H1 (cell line): ENCODE results near the gene TRPM1. TPM values are rescaled to one million over a fixed set of nuclear protein-coding genes. Genes with fewer than 3 reads are reported as not detected.
A peak's percentile ranks its signal among the peaks of the same experiment; 100 is the strongest.

Experiments used
- CTCF ChIA-PET: fragments of 300-600 bp; sonication (Branson Sonifier 250); formaldehyde crosslinking; loops from one replicate; lab custom pipeline; 2021; ENCODE audit not compliant: partially characterized antibody; lab: Charles Lee
- POLR2A ChIA-PET: fragments of 300-600 bp; sonication (Branson Sonifier 250); formaldehyde crosslinking; loops from one replicate; lab custom pipeline; 2021; ENCODE audit warnings: inconsistent platforms; ENCODE audit not compliant: partially characterized antibody; lab: Charles Lee
- DNase-seq, 2 experiments: peaks; one replicate each; pipeline versions ENCODE4 v3.0.0 to v3.0.0-alpha.2; 2010 to 2022; ENCODE audit warnings: low spot score in 2 of 2, low read depth in 1 of 2, mixed read lengths in 1 of 2
- FAIRE-seq: peaks from 2 replicates; lab custom pipeline; 2011; peaks lifted over from hg19 to GRCh38; lab: Jason Lieb, UNC
- H2AFZ ChIP-seq: 2 replicates; pipeline ENCODE4 v1.8.1; 2012; ENCODE audit warnings: low read length, inconsistent platforms
- H2AK5ac ChIP-seq: 2 replicates; pipeline ENCODE4 v1.6.1; 2013; ENCODE audit warnings: low read depth, low read length
- H2BK120ac ChIP-seq: replicated peaks from 2 replicates; pipeline ENCODE3; 2013; ENCODE audit warnings: low read depth, low read length, inconsistent platforms
- H2BK12ac ChIP-seq: 2 replicates; pipeline ENCODE4 v1.6.1; 2013; ENCODE audit warnings: low read depth, low read length
- H2BK15ac ChIP-seq: 2 replicates; pipeline ENCODE4 v1.6.1; 2013; ENCODE audit warnings: low read length
- H2BK20ac ChIP-seq: 2 replicates; pipeline ENCODE4 v1.6.1; 2013; ENCODE audit warnings: low read length
- H2BK5ac ChIP-seq: 2 replicates; pipeline ENCODE4 v1.6.1; 2013; ENCODE audit warnings: low read depth, low read length
- H3K14ac ChIP-seq: 2 replicates; pipeline ENCODE4 v1.6.1; 2013; ENCODE audit warnings: inconsistent platforms; ENCODE audit not compliant: insufficient read length
- H3K18ac ChIP-seq: 2 replicates; pipeline ENCODE4 v1.6.1; 2013; ENCODE audit warnings: low read length; ENCODE audit errors: extremely low read depth
- H3K23ac ChIP-seq: 2 replicates; pipeline ENCODE4 v1.6.1; 2013; ENCODE audit warnings: inconsistent platforms; ENCODE audit not compliant: insufficient read length
- H3K23me2 ChIP-seq: 2 replicates; pipeline ENCODE4 v1.6.1; 2013; ENCODE audit warnings: low read depth, low read length
- H3K27ac ChIP-seq: 2 replicates; pipeline ENCODE4 v1.6.1; 2011; ENCODE audit warnings: low read depth, low read length, inconsistent platforms
- H3K27me3 ChIP-seq, 4 experiments: replicated peaks in 1 of 4; 1 replicate in 1 of 4; 2 replicates in 3 of 4; pipeline versions ENCODE4 v1.6.1 to v1.8.1; 2011 to 2013; ENCODE audit warnings: low read length in 3 of 4, mild to moderate bottlenecking in 3 of 4, inconsistent platforms in 2 of 4, mixed read lengths in 2 of 4, moderate library complexity in 1 of 4; ENCODE audit not compliant: control insufficient read depth in 3 of 4, insufficient read depth in 3 of 4; ENCODE audit errors: extremely low read depth in 1 of 4
- H3K36me3 ChIP-seq, 4 experiments: 2 replicates each; pipeline versions ENCODE4 v1.6.1 to v1.8.1; 2011 to 2013; ENCODE audit warnings: mild to moderate bottlenecking in 4 of 4, low read length in 3 of 4, moderate library complexity in 2 of 4, control low read depth in 1 of 4, inconsistent platforms in 1 of 4; ENCODE audit not compliant: insufficient read depth in 4 of 4, control insufficient read depth in 2 of 4
- H3K4ac ChIP-seq: replicated peaks from 2 replicates; pipeline ENCODE3; 2013; ENCODE audit warnings: low read length, low read depth, mixed read lengths, inconsistent platforms; ENCODE audit not compliant: insufficient read length
- H3K4me1 ChIP-seq, 4 experiments: replicated peaks in 1 of 4; 1 replicate in 1 of 4; 2 replicates in 3 of 4; pipeline versions ENCODE4 v1.6.1 to v1.8.1; 2011 to 2013; ENCODE audit warnings: low read length in 3 of 4, inconsistent platforms in 2 of 4, mixed read lengths in 1 of 4; ENCODE audit not compliant: insufficient read depth in 4 of 4, control insufficient read depth in 3 of 4
- H3K4me2 ChIP-seq, 2 experiments: 2 replicates each; pipeline versions ENCODE4 v1.6.1 to v1.8.1; 2011 to 2013; ENCODE audit warnings: low read depth in 2 of 2, low read length in 2 of 2, control low read depth in 1 of 2, inconsistent platforms in 1 of 2, mild to moderate bottlenecking in 1 of 2; ENCODE audit not compliant: insufficient read depth in 1 of 2
- H3K4me3 ChIP-seq, 4 experiments: fragments of 200-600, 300-600 bp in 1 of 4; sonication (generic), shearing (Covaris generic), sonication (Bioruptor Twin) in 1 of 4; 2 replicates each; pipeline versions ENCODE4 v1.5.1 to v1.8.1; 2011 to 2016; ENCODE audit warnings: low read length in 4 of 4, low read depth in 3 of 4, control low read depth in 2 of 4, inconsistent platforms in 2 of 4, mild to moderate bottlenecking in 2 of 4, mixed read lengths in 1 of 4, moderate library complexity in 1 of 4; ENCODE audit not compliant: insufficient read depth in 2 of 4; ENCODE audit errors: extremely low read depth in 1 of 4
- H3K56ac ChIP-seq: replicated peaks from 2 replicates; pipeline ENCODE3; 2013; ENCODE audit warnings: low read depth, mild to moderate bottlenecking, mixed read lengths, low read length, inconsistent platforms; ENCODE audit not compliant: insufficient read length
- H3K79me1 ChIP-seq: 2 replicates; pipeline ENCODE4 v1.6.1; 2013; ENCODE audit warnings: low read depth, low read length, control low read depth
- H3K79me2 ChIP-seq, 2 experiments: 2 replicates each; pipeline versions ENCODE4 v1.6.1 to v1.8.1; 2012 to 2013; ENCODE audit warnings: low read length in 2 of 2, mild to moderate bottlenecking in 2 of 2, inconsistent platforms in 1 of 2; ENCODE audit not compliant: insufficient read depth in 2 of 2, control insufficient read depth in 1 of 2
- H3K9ac ChIP-seq, 4 experiments: replicated peaks in 1 of 4; 1 replicate in 1 of 4; 2 replicates in 3 of 4; pipeline versions ENCODE4 v1.6.1 to v1.8.1; 2011 to 2013; ENCODE audit warnings: low read depth in 3 of 4, low read length in 3 of 4, control low read depth in 2 of 4, mild to moderate bottlenecking in 2 of 4, moderate library complexity in 2 of 4, inconsistent platforms in 1 of 4; ENCODE audit errors: extremely low read depth in 1 of 4
- H3K9me3 ChIP-seq, 2 experiments: 2 replicates each; pipeline versions ENCODE4 v1.6.1 to v1.8.1; 2012 to 2013; ENCODE audit warnings: mild to moderate bottlenecking in 2 of 2, moderate library complexity in 2 of 2, control low read depth in 1 of 2, inconsistent platforms in 1 of 2, low read depth in 1 of 2, low read length in 1 of 2, mixed read lengths in 1 of 2; ENCODE audit not compliant: insufficient read depth in 2 of 2
- H4K20me1 ChIP-seq, 2 experiments: replicated peaks in 1 of 2; 2 replicates each; pipeline versions ENCODE3 to v1.8.1; 2011 to 2013; ENCODE audit warnings: inconsistent platforms in 2 of 2, low read length in 2 of 2, mild to moderate bottlenecking in 1 of 2; ENCODE audit not compliant: insufficient read depth in 2 of 2, control insufficient read depth in 1 of 2
- H4K5ac ChIP-seq: 2 replicates; pipeline ENCODE4 v1.6.1; 2013; ENCODE audit warnings: low read length, low read depth, mixed read lengths, inconsistent platforms; ENCODE audit not compliant: insufficient read length
- H4K8ac ChIP-seq: 2 replicates; pipeline ENCODE4 v1.8.0; 2013; ENCODE audit warnings: mild to moderate bottlenecking, moderate library complexity, low read length, inconsistent platforms; ENCODE audit not compliant: insufficient read depth; ENCODE audit errors: extremely low read depth
- H4K91ac ChIP-seq: replicated peaks from 2 replicates; pipeline ENCODE3; 2013; ENCODE audit warnings: low read length, mixed read lengths, inconsistent platforms; ENCODE audit not compliant: insufficient read length
- BCL11A ChIP-seq, 2 experiments: IDR thresholded peaks; one replicate each; pipeline ENCODE4 v1.6.1; 2011; ENCODE audit warnings: low read depth in 2 of 2, low read length in 2 of 2, mild to moderate bottlenecking in 2 of 2
- CHD1 ChIP-seq: IDR thresholded peaks from 2 replicates; pipeline ENCODE4 v1.6.1; 2012; ENCODE audit warnings: low read depth, low read length, improper control_type of control experiment
- CREB1 ChIP-seq: IDR thresholded peaks from 2 replicates; pipeline ENCODE4 v1.6.1; 2012; ENCODE audit warnings: inconsistent platforms
- EP300 ChIP-seq, 2 experiments: IDR thresholded peaks; 1 replicate in 1 of 2; 2 replicates in 1 of 2; pipeline ENCODE4 v1.6.1; 2011 to 2012; ENCODE audit warnings: low read depth in 2 of 2, low read length in 2 of 2, mild to moderate bottlenecking in 2 of 2, borderline replicate concordance in 1 of 2, inconsistent platforms in 1 of 2, moderate library complexity in 1 of 2
- FOSL1 ChIP-seq: IDR thresholded peaks from 2 replicates; pipeline ENCODE4 v1.6.1; 2011; ENCODE audit warnings: mild to moderate bottlenecking, low read depth, low read length, moderate library complexity; ENCODE audit not compliant: insufficient read depth
- GABPA ChIP-seq: IDR thresholded peaks from 2 replicates; pipeline ENCODE4 v1.6.1; 2011; ENCODE audit warnings: mild to moderate bottlenecking, low read length, moderate library complexity, borderline replicate concordance; ENCODE audit not compliant: insufficient read depth
- GTF2F1 ChIP-seq: IDR thresholded peaks from 2 replicates; pipeline ENCODE4 v1.6.1; 2012; ENCODE audit warnings: low read depth, low read length, improper control_type of control experiment, borderline replicate concordance
- HDAC2 ChIP-seq, 2 experiments: fragments of 300-600 bp in 1 of 2; sonication (generic) in 1 of 2; IDR thresholded peaks; 2 replicates each; pipeline ENCODE4 v1.6.1; 2011 to 2012; ENCODE audit warnings: low read depth in 2 of 2, low read length in 2 of 2, mild to moderate bottlenecking in 2 of 2, moderate library complexity in 2 of 2, borderline replicate concordance in 1 of 2, inconsistent platforms in 1 of 2
- HDAC6 ChIP-seq: IDR thresholded peaks from one replicate; pipeline ENCODE4 v1.7.1; 2012; ENCODE audit warnings: low read depth, mild to moderate bottlenecking, inconsistent platforms, low read length, moderate library complexity
- MAFK ChIP-seq: IDR thresholded peaks from 2 replicates; pipeline ENCODE4 v1.6.1; 2012; ENCODE audit warnings: low read depth, mild to moderate bottlenecking, improper control_type of control experiment, low read length
- NRF1 ChIP-seq: IDR thresholded peaks from 2 replicates; pipeline ENCODE4 v1.6.1; 2011; ENCODE audit warnings: mild to moderate bottlenecking, low read depth, low read length, improper control_type of control experiment
- SIRT6 ChIP-seq: IDR thresholded peaks from one replicate; pipeline ENCODE4 v1.7.1; 2012; ENCODE audit warnings: low read length, inconsistent platforms
- SP1 ChIP-seq: IDR thresholded peaks from 2 replicates; pipeline ENCODE4 v1.6.1; 2011; ENCODE audit warnings: low read depth, low read length
- SRF ChIP-seq: IDR thresholded peaks from 2 replicates; pipeline ENCODE4 v1.6.1; 2011; ENCODE audit warnings: mild to moderate bottlenecking, low read depth, low read length, moderate library complexity
- TBP ChIP-seq: IDR thresholded peaks from 2 replicates; pipeline ENCODE4 v1.6.1; 2011; ENCODE audit warnings: low read depth, low read length, improper control_type of control experiment
- whole genome bisulfite sequencing, 2 experiments: shearing (Covaris generic) in 1 of 2; methylation state at CpG; one replicate each; pipeline versions ENCODE4 v1.1.6 to v1.1.7; 2013 to 2015; ENCODE audit warnings: low lambda C conversion rate in 2 of 2, mixed read lengths in 2 of 2, inconsistent platforms in 1 of 2, low coverage in 1 of 2, missing lambda C conversion rate in 1 of 2; ENCODE audit not compliant: insufficient replicate concordance in 2 of 2, insufficient coverage in 1 of 2, insufficient read length in 1 of 2; ENCODE audit errors: extremely low coverage in 1 of 2, missing lambda C conversion rate in 1 of 2; 5-methylcytosine and 5-hydroxymethylcytosine counted together
- polyA plus RNA-seq, 7 experiments: library from polyadenylated mRNA; depleted of rRNA in 3 of 7; stranded (reverse) in 5 of 7; unstranded in 2 of 7; fragments of >200 nt in 5 of 7; fragments of 200-250 nt in 2 of 7; gene quantifications; 1 replicate in 5 of 7; 2 replicates in 1 of 7; 4 replicates in 1 of 7; pipeline versions ENCODE4 v1.2.1 to v1.2.3, GENCODE V29; 2011 to 2013; ENCODE audit warnings: missing spikeins in 2 of 7, mixed read lengths in 2 of 7
- total RNA-seq: library from RNA; stranded (reverse); fragmentation: NEBNext Ultra II Directional; extraction: Animal tissue kit (Norgen Biotek cat#: 25700); gene quantifications from 2 replicates; pipeline ENCODE4 v1.2.1, GENCODE V29; 2021

Gene TRPM1
- total and polyA plus RNA-seq, 2 of the 8 experiments (the other 6 are each of a cell fraction or from before 2014, with no cell fraction given): 0.05 TPM; not detected in 1

DNA sequence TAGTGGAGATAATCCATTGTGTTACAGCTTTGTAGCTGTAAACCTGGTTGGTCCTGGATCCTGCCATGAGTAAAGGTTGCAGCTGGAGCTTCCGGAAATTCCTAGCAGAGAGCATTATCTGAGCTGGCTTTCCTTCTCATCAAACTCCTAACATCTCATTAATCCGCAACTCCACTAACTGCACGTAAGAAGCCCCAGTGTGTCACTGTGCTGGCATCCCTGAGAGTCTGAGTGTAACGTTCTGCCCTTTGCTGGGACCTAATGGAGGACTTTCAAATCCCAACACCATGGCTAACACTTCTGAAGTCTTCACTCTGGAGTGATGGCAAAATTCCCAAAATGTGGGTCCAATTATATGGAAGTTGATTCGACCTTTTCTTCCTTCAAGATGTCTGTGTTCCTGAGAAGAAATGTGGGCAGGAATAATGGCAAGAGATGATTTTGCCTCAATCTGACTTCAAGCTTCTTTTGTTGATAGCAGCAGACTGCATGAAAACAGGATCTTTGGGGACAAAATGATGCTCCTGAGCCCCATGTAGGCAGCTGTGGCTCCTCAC lies 9.6 kb upstream of the TRPM1 start:
- ChIA-PET POLR2A (no interaction called here), CTCF (interaction anchor here (1.0 to 1.4 kb wide), 3 partner anchors 8 to 16 kb away, joined by 3 to 4 read pairs (median 3); partner anchors contain the start of gene TRPM1)
- H3K4ac ChIP-seq: no peak overlapping the region
- no peak overlapping the region for H3K27ac ChIP-seq
- no peak overlapping the region for H3K56ac ChIP-seq
- no peaks in the 10 kb centered on the region for H3K79me2 ChIP-seq
- H2BK12ac ChIP-seq: no peak overlapping the region
- no peak overlapping the region for H3K14ac ChIP-seq
- no peaks in the 10 kb centered on the region; a peak in 1 of 7 replicates for H3K4me1 ChIP-seq
- H3K4me2 ChIP-seq: no peak overlapping the region
- no peaks in the 10 kb centered on the region for H3K79me1 ChIP-seq
- H4K8ac ChIP-seq: no peak overlapping the region
- H2BK15ac ChIP-seq: no peak overlapping the region
- H3K4me3 ChIP-seq: no peak overlapping the region
- H3K27me3 ChIP-seq: no peaks in the 10 kb centered on the region
- no peak overlapping the region for H3K18ac ChIP-seq
- H2BK5ac ChIP-seq: no peak overlapping the region
- H3K9me3 ChIP-seq: no peaks in the 10 kb centered on the region
- no peaks in the 10 kb centered on the region for H3K23me2 ChIP-seq
- FAIRE-seq: no peak
- H3K36me3 ChIP-seq: no peaks in the 10 kb centered on the region
- H2BK20ac ChIP-seq: no peak overlapping the region
- no peak overlapping the region for H4K91ac ChIP-seq
- DNase-seq: no peak
- 88% methylated on average over 5 of the region's 5 CpGs; no CpG with 5 or more reads in 1 of the 2 experiments for WGBS, 2 experiments
- H2AK5ac ChIP-seq: no peak overlapping the region
- H2AFZ ChIP-seq: peak overlapping the region; percentile 64; the same call in 1 of the 2 replicates
- H4K20me1 ChIP-seq: no peaks in the 10 kb centered on the region
- H2BK120ac ChIP-seq: no peak overlapping the region
- no peak overlapping the region for H3K9ac ChIP-seq
- H3K23ac ChIP-seq: no peak overlapping the region
- no peak overlapping the region for H4K5ac ChIP-seq
- no peak for TF ChIP-seq HDAC2 (IDR thresholded peaks at IDR 0.05; ENCODE audit: borderline replicate concordance in 1 of 2, low read depth in 2 of 2, low read length in 2 of 2)
- TF ChIP-seq MAFK: no peak
- no peak for TF ChIP-seq SP1
- TF ChIP-seq TBP: no peak
- no peak for TF ChIP-seq NRF1
- TF ChIP-seq HDAC6: no peak
- no peak for TF ChIP-seq GTF2F1
- TF ChIP-seq CREB1: no peak
- TF ChIP-seq SRF: no peak
- TF ChIP-seq SIRT6: no peak
- no peak for TF ChIP-seq GABPA
- no peak for TF ChIP-seq CHD1
- no peak for TF ChIP-seq EP300 (IDR thresholded peaks at IDR 0.05; ENCODE audit: borderline replicate concordance in 1 of 2, low read depth in 2 of 2, low read length in 2 of 2)
- no peak for TF ChIP-seq BCL11A (IDR thresholded peaks at IDR 0.05; ENCODE audit: low read depth in 2 of 2, low read length in 2 of 2)
- no peak for TF ChIP-seq FOSL1
